HCT116 (cell line): ENCODE measurements around the gene TSSK2. TPM values are rescaled to one million over a fixed set of nuclear protein-coding genes. Genes with fewer than 3 reads are reported as not detected.

Experiments used
- ATAC-seq: fragments of 200-7000 bp; cut with Tn5 transposase; 2 replicates; pipeline ENCODE4 v1.9.1; 2020; ENCODE audit warnings: mild to moderate bottlenecking, moderate library complexity
- BruUV-seq: library from RNA; stranded (reverse); fragments of 400-500 nt; replicated peaks from 2 replicates; lab custom pipeline; 2021; lab: Mats Ljungman, UMichigan
- CTCF ChIA-PET: fragments of 300-600 bp; sonication (Branson Sonifier 250); formaldehyde crosslinking; loops from one replicate; lab custom pipeline; 2021; ENCODE audit warnings: antibody characterized with exemption; lab: Charles Lee
- POLR2A ChIA-PET: fragments of 300-600, 350-600 bp; sonication (Branson Sonifier 250); formaldehyde crosslinking; loops from one replicate; lab custom pipeline; 2021; ENCODE audit warnings: antibody characterized with exemption; lab: Charles Lee
- RAD21 ChIA-PET, 2 experiments: fragments of 300-600 bp; sonication (Branson Sonifier 250); formaldehyde crosslinking; loops; one replicate each; lab custom pipeline; 2023; ENCODE audit warnings: low total read pairs in 2 of 2; ENCODE audit not compliant: uncharacterized antibody in 2 of 2, unreplicated experiment in 2 of 2, low non-redundant PET in 1 of 2; lab: Charles Lee
- DNase-seq: peaks from one replicate; pipeline ENCODE4 v3.0.0-alpha.2; 2010; ENCODE audit warnings: low read depth, low spot score
- H2AFZ ChIP-seq: fragments of 200-600 bp; shearing (Covaris generic), sonication (generic); 2 replicates; pipeline ENCODE4 v1.6.1; 2017; ENCODE audit warnings: low read depth, mixed run types, mixed read lengths, antibody characterized with exemption, low read length; ENCODE audit not compliant: poor library complexity, severe bottlenecking
- H3K27ac ChIP-seq: 2 replicates; pipeline ENCODE4 v1.5.1; 2012; ENCODE audit warnings: low read depth, low read length
- H3K27me3 ChIP-seq: fragments of 200-600 bp; sonication (generic); 2 replicates; pipeline ENCODE4 v1.6.1; 2016; ENCODE audit warnings: mixed run types, low read length, mixed read lengths; ENCODE audit not compliant: insufficient read depth
- H3K36me3 ChIP-seq, 2 experiments: fragments of 200-500 bp in 1 of 2; fragments of 200-600 bp in 1 of 2; sonication (Bioruptor generic) in 1 of 2; sonication (generic) in 1 of 2; 2 replicates each; pipeline versions ENCODE4 v1.5.1 to v1.6.1; 2014 to 2016; ENCODE audit warnings: low read length in 2 of 2, inconsistent platforms in 1 of 2, mixed read lengths in 1 of 2, mixed run types in 1 of 2; ENCODE audit not compliant: insufficient read depth in 2 of 2, control insufficient read depth in 1 of 2
- H3K4me1 ChIP-seq, 2 experiments: fragments of 200-600 bp in 1 of 2; sonication (generic) in 1 of 2; 2 replicates each; pipeline versions ENCODE4 v1.5.1 to v1.6.1; 2012 to 2017; ENCODE audit warnings: low read length in 2 of 2, inconsistent platforms in 1 of 2, mild to moderate bottlenecking in 1 of 2, mixed read lengths in 1 of 2, mixed run types in 1 of 2, moderate library complexity in 1 of 2; ENCODE audit not compliant: insufficient read depth in 2 of 2, control insufficient read depth in 1 of 2
- H3K4me2 ChIP-seq: fragments of 200-600 bp; sonication (generic); 2 replicates; pipeline ENCODE4 v1.6.1; 2017; ENCODE audit warnings: mixed run types, low read length, mixed read lengths
- H3K4me3 ChIP-seq, 2 experiments: fragments of 200-600 bp in 1 of 2; sonication (generic) in 1 of 2; replicated peaks in 1 of 2; 2 replicates each; pipeline ENCODE4 v1.5.1; 2011 to 2016; ENCODE audit warnings: low read length in 2 of 2, control low read depth in 1 of 2, low read depth in 1 of 2, mild to moderate bottlenecking in 1 of 2, mixed read lengths in 1 of 2, mixed run types in 1 of 2
- H3K79me2 ChIP-seq: fragments of 200-600 bp; sonication (generic); 2 replicates; pipeline ENCODE4 v1.6.1; 2017; ENCODE audit warnings: mild to moderate bottlenecking, mixed run types, low read length, moderate library complexity, mixed read lengths; ENCODE audit not compliant: insufficient read depth
- H3K9ac ChIP-seq: fragments of 200-600 bp; sonication (generic); 2 replicates; pipeline ENCODE4 v1.6.1; 2016; ENCODE audit warnings: low read length, mixed read lengths
- H3K9me2 ChIP-seq: fragments of 200-600 bp; sonication (generic), shearing (Covaris generic); 2 replicates; pipeline ENCODE4 v1.6.1; 2017; ENCODE audit warnings: mixed run types, mild to moderate bottlenecking, moderate library complexity; ENCODE audit not compliant: insufficient read depth
- H3K9me3 ChIP-seq, 2 experiments: fragments of 200-500 bp in 1 of 2; fragments of 200-600 bp in 1 of 2; sonication (Bioruptor generic) in 1 of 2; sonication (generic) in 1 of 2; 2 replicates each; pipeline ENCODE4 v1.6.1; 2014 to 2017; ENCODE audit warnings: low read length in 2 of 2, mixed read lengths in 2 of 2, inconsistent platforms in 1 of 2, low read depth in 1 of 2, mild to moderate bottlenecking in 1 of 2, mixed run types in 1 of 2, moderate library complexity in 1 of 2; ENCODE audit not compliant: control insufficient read depth in 1 of 2, insufficient read depth in 1 of 2
- H4K20me1 ChIP-seq: fragments of 200-600 bp; sonication (generic), shearing (Covaris generic); 2 replicates; pipeline ENCODE4 v1.6.1; 2017; ENCODE audit warnings: mixed run types, mild to moderate bottlenecking, moderate library complexity; ENCODE audit not compliant: insufficient read depth
- ATF3 ChIP-seq: IDR thresholded peaks from 2 replicates; pipeline ENCODE4 v1.6.1; 2012
- CBX3 ChIP-seq: IDR thresholded peaks from 2 replicates; pipeline ENCODE4 v1.6.1; 2012; ENCODE audit warnings: low read depth
- CEBPB ChIP-seq: IDR thresholded peaks from 2 replicates; pipeline ENCODE4 v1.6.1; 2012; ENCODE audit warnings: low read depth
- EGR1 ChIP-seq: IDR thresholded peaks from 2 replicates; pipeline ENCODE4 v1.6.1; 2012; ENCODE audit warnings: low read depth
- SIN3A ChIP-seq: IDR thresholded peaks from 2 replicates; pipeline ENCODE4 v1.6.1; 2012; ENCODE audit warnings: low read depth
- YY1 ChIP-seq: IDR thresholded peaks from 2 replicates; pipeline ENCODE4 v1.6.1; 2011; ENCODE audit warnings: low read length, low read depth, moderate library complexity, mild to moderate bottlenecking; ENCODE audit not compliant: insufficient replicate concordance; ENCODE audit errors: extremely low read depth
- ZFX ChIP-seq: fragments of 450-650 bp; IDR thresholded peaks from 2 replicates; pipeline ENCODE4 v1.6.1; 2017
- intact Hi-C: fragments of 100-400 bp; cut with micrococcal nuclease; formaldehyde crosslinking; loops from 2 replicates; pipeline ENCODE4 v1.10.0; 2022
- total RNA-seq: library from RNA; stranded (reverse); gene quantifications from one replicate; pipeline ENCODE4 v1.2.1, GENCODE V29; 2021; ENCODE audit not compliant: unreplicated experiment
- TF ChIP-seq, protein P1 (sequence below), 3 experiments: fragments of 200-600 bp in 1 of 3; sonication (generic) in 1 of 3; IDR thresholded peaks in 2 of 3; conservative IDR thresholded peaks in 1 of 3; 2 replicates each; pipeline ENCODE4 v1.5.1; 2012 to 2017; ENCODE audit warnings: low read depth in 2 of 3, low read length in 2 of 3, antibody characterized with exemption in 1 of 3, borderline replicate concordance in 1 of 3, control low read depth in 1 of 3, mild to moderate bottlenecking in 1 of 3, mixed read lengths in 1 of 3, mixed run types in 1 of 3, moderate library complexity in 1 of 3; ENCODE audit not compliant: insufficient read depth in 1 of 3

Gene TSSK2
- total RNA-seq, 1 experiment from 2014 or later: not detected

GRCh38 chr22:19122752-19123492, 8.2 kb upstream of the TSSK2 start:
- peak overlapping the region; percentile 50 for H3K9ac ChIP-seq
- H3K4me3 ChIP-seq: peak overlapping the region; percentile 36 to 95
- no peaks in the 10 kb centered on the region for H3K9me3 ChIP-seq
- H3K4me1 ChIP-seq: peaks cover 10 to 23% of the 10 kb centered on the region in 2 experiments
- POLR2A ChIA-PET: interaction anchor here (0.9 to 1.7 kb wide), 3 partner anchors 12 to 21 kb away, joined by 3 to 6 read pairs (median 5); partner anchors contain the start of gene ESS2
- TF ChIP-seq CBX3: no peak
- no peak for TF ChIP-seq ATF3
- TF ChIP-seq SIN3A: no peak
- no peak for TF ChIP-seq ZFX
- TF ChIP-seq, all 23 proteins: peak for 0
- RAD21 ChIA-PET: no interaction called here
- no peaks in the 10 kb centered on the region for H4K20me1 ChIP-seq
- H3K27ac ChIP-seq: no peak overlapping the region
- no TSS peak for BruUV-seq
- intact Hi-C loops: loop anchor here (5.0 kb wide), 1 partner anchor 354 kb away; the partner anchor contains the start of genes CDC45 and UFD1
- H3K27me3 ChIP-seq: no peaks in the 10 kb centered on the region
- no peak for DNase-seq
- CTCF ChIA-PET: interaction anchor here (0.6 to 1.4 kb wide), 2 partner anchors 22 to 507 kb away, joined by 3 read pairs; partner anchors contain the start of gene ESS2
- H3K4me2 ChIP-seq: peak overlapping the region; percentile 79
- no peaks in the 10 kb centered on the region for H3K9me2 ChIP-seq
- H3K79me2 ChIP-seq: peaks cover 43% of the 10 kb centered on the region
- H3K36me3 ChIP-seq: 0 out of 4 replicates have a peak, but pooled peaks cover 0 to 4% of the 10 kb centered on the region in 2 experiments
- peak; percentile 10 for ATAC-seq
- peak overlapping the region; percentile 41 for H2AFZ ChIP-seq

- H3K4me1 ChIP-seq: peaks cover 10 to 23% of the 10 kb centered on the region in 2 experiments
- CTCF ChIA-PET: no interaction called here
- H4K20me1 ChIP-seq: no peaks in the 10 kb centered on the region
- RAD21 ChIA-PET: no interaction called here
- POLR2A ChIA-PET: interaction anchor here (0.7 to 0.9 kb wide), 2 partner anchors 12 to 20 kb away, joined by 3 read pairs; no protein-coding TSS in a partner anchor
- no TSS peak for BruUV-seq
- H3K9me2 ChIP-seq: no peaks in the 10 kb centered on the region
- H3K27ac ChIP-seq: no peak overlapping the region
- H3K9ac ChIP-seq: no peak overlapping the region
- peaks cover 32% of the 10 kb centered on the region for H3K79me2 ChIP-seq
- 0 out of 4 replicates have a peak, but pooled peaks cover 0 to 4% of the 10 kb centered on the region in 2 experiments for H3K36me3 ChIP-seq
- intact Hi-C loops: loop anchor here (5.0 kb wide), 1 partner anchor 353 kb away; the partner anchor contains the start of genes CDC45 and UFD1
- no peak overlapping the region for H2AFZ ChIP-seq
- no peak overlapping the region for H3K4me2 ChIP-seq
- H3K9me3 ChIP-seq: no peaks in the 10 kb centered on the region
- no peak overlapping the region for H3K4me3 ChIP-seq
- TF ChIP-seq CEBPB (no peak), SIN3A (no peak), EGR1 (no peak), ZFX (no peak), YY1 (no peak)
- TF ChIP-seq, protein P1, sequence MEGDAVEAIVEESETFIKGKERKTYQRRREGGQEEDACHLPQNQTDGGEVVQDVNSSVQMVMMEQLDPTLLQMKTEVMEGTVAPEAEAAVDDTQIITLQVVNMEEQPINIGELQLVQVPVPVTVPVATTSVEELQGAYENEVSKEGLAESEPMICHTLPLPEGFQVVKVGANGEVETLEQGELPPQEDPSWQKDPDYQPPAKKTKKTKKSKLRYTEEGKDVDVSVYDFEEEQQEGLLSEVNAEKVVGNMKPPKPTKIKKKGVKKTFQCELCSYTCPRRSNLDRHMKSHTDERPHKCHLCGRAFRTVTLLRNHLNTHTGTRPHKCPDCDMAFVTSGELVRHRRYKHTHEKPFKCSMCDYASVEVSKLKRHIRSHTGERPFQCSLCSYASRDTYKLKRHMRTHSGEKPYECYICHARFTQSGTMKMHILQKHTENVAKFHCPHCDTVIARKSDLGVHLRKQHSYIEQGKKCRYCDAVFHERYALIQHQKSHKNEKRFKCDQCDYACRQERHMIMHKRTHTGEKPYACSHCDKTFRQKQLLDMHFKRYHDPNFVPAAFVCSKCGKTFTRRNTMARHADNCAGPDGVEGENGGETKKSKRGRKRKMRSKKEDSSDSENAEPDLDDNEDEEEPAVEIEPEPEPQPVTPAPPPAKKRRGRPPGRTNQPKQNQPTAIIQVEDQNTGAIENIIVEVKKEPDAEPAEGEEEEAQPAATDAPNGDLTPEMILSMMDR (IDR thresholded peaks at IDR 0.05 in 2 of 3, conservative IDR thresholded peaks at IDR 0.05 in 1 of 3; ENCODE audit: borderline replicate concordance in 1 of 3, insufficient read depth in 1 of 3, low read depth in 2 of 3, low read length in 2 of 3): no peak
- H3K27me3 ChIP-seq: no peaks in the 10 kb centered on the region
- ATAC-seq (no peak), DNase-seq (no peak)
Measured at GRCh38 chr22:19123936-19124335, 7.2 kb upstream of the TSSK2 start.
